ENCODE results near the gene C10orf143. TPM values are rescaled to one million over a fixed set of nuclear protein-coding genes. Genes with fewer than 3 reads are reported as not detected.

The C10orf143 gene
- total RNA-seq, 1 donor, result 2.5 TPM

DNA sequence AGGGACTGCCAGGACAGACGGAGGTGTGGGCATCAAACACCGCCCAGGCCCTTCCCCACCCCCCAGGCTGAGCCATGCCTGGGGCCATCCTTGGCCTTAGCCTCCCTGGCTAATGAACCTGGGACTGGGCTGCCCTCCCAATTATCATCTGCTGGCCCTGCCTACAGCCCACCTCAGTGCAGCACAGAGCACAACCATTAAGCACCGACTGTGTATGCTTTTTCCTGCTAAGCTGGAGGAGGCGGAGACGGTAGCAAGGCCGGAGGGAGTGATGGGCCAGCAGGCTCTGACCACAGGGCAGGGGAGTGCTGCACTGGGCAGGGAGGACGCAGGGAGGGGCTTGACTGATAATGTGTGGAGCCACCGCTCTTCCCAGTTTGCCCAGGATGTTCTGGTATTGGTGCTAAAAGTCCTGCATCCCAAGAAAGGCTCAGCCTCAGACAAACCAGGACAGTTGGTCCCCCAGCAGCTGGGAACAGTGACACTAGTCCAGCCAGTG lies 72.0 kb downstream of the C10orf143 start:
- TF ChIP-seq, protein P1, sequence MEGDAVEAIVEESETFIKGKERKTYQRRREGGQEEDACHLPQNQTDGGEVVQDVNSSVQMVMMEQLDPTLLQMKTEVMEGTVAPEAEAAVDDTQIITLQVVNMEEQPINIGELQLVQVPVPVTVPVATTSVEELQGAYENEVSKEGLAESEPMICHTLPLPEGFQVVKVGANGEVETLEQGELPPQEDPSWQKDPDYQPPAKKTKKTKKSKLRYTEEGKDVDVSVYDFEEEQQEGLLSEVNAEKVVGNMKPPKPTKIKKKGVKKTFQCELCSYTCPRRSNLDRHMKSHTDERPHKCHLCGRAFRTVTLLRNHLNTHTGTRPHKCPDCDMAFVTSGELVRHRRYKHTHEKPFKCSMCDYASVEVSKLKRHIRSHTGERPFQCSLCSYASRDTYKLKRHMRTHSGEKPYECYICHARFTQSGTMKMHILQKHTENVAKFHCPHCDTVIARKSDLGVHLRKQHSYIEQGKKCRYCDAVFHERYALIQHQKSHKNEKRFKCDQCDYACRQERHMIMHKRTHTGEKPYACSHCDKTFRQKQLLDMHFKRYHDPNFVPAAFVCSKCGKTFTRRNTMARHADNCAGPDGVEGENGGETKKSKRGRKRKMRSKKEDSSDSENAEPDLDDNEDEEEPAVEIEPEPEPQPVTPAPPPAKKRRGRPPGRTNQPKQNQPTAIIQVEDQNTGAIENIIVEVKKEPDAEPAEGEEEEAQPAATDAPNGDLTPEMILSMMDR (IDR thresholded peaks at IDR 0.05; ENCODE audit: extremely low read depth, low read depth, low read length), result no peak
- Histone ChIP-seq H3K4me2 (ENCODE audit: insufficient read depth, low read length) (no peak overlapping the region), H4K20me1 (ENCODE audit: insufficient read depth, low read length) (no peaks in the 10 kb centered on the region)

DNA sequence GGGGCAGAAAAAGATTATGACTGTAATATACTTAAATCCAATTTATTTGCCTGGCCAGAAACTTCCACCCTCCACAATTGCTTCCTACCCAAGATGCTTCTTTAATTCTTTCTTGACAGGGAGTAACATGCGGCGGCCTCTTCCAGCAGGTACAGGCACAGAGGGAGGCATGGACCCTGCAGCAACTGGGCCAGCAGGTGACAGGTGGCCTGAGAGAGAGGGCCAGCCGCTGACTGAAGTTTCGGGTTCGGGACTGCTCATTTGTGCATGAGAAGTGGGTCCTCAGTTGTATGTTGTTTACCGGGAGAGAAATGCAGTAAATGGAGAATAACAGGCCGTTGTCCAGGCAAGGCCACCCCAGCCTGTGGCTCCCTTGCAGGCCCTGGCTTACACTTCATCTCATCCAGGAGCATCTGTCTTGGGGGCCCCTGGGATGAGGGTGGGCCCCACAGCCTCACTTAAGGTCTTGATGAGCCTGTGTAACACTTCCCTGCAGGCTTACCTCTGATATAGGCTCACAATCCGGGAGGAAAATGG lies 72.5 kb downstream of the C10orf143 start:
- Histone ChIP-seq H4K20me1 (ENCODE audit: insufficient read depth, low read length) (no peaks in the 10 kb centered on the region), H3K27me3 (ENCODE audit: insufficient read depth, low read length) (no peaks in the 10 kb centered on the region), H3K4me3 (ENCODE audit: insufficient read depth, low read length) (no peak overlapping the region), H3K9me3 (ENCODE audit: low read depth, low read length) (no peaks in the 10 kb centered on the region), H2AFZ (ENCODE audit: low read length) (no peak overlapping the region), H3K4me2 (ENCODE audit: insufficient read depth, low read length) (no peak overlapping the region), H3K79me2 (ENCODE audit: insufficient read depth, low read length) (no peaks in the 10 kb centered on the region), H3K27ac (ENCODE audit: low read depth, low read length) (no peak overlapping the region), H3K36me3 (ENCODE audit: insufficient read depth, low read length) (no peaks in the 10 kb centered on the region), H3K4me1 (ENCODE audit: insufficient read depth, low read length) (no peaks in the 10 kb centered on the region)
- TF ChIP-seq, protein P1 (IDR thresholded peaks at IDR 0.05; ENCODE audit: extremely low read depth, low read depth, low read length), result no peak
- no peak for DNase-seq (ENCODE audit: insufficient read length, low spot score, missing footprints)

More for the DNA sequence above, 72.0 kb downstream of the C10orf143 start:
- H3K27ac ChIP-seq (ENCODE audit: low read depth, low read length), result no peak overlapping the region
- peaks cover 5% of the 10 kb centered on the region for H3K27me3 ChIP-seq (ENCODE audit: insufficient read depth, low read length)
- H3K9me3 ChIP-seq (ENCODE audit: low read depth, low read length), result no peaks in the 10 kb centered on the region
- H3K4me3 ChIP-seq (ENCODE audit: insufficient read depth, low read length), result no peak overlapping the region
- no peaks in the 10 kb centered on the region for H3K4me1 ChIP-seq (ENCODE audit: insufficient read depth, low read length)
- no peaks in the 10 kb centered on the region for H3K79me2 ChIP-seq (ENCODE audit: insufficient read depth, low read length)
- no peak overlapping the region for H2AFZ ChIP-seq (ENCODE audit: low read length)
- no peak for DNase-seq (ENCODE audit: insufficient read length, low spot score, missing footprints)
- no peaks in the 10 kb centered on the region for H3K36me3 ChIP-seq (ENCODE audit: insufficient read depth, low read length)

GRCh38 chr10:130037169-130037661 lies 73.4 kb downstream of the C10orf143 start:
- no peak overlapping the region for H3K27ac ChIP-seq (ENCODE audit: low read depth, low read length)
- no peaks in the 10 kb centered on the region for H3K79me2 ChIP-seq (ENCODE audit: insufficient read depth, low read length)
- DNase-seq (ENCODE audit: insufficient read length, low spot score, missing footprints), result no peak
- no peak overlapping the region for H3K4me3 ChIP-seq (ENCODE audit: insufficient read depth, low read length)
- no peaks in the 10 kb centered on the region for H4K20me1 ChIP-seq (ENCODE audit: insufficient read depth, low read length)
- H3K4me1 ChIP-seq (ENCODE audit: insufficient read depth, low read length), result no peaks in the 10 kb centered on the region
- no peak overlapping the region for H3K4me2 ChIP-seq (ENCODE audit: insufficient read depth, low read length)
- H3K9me3 ChIP-seq (ENCODE audit: low read depth, low read length), result no peaks in the 10 kb centered on the region
- H2AFZ ChIP-seq (ENCODE audit: low read length), result no peak overlapping the region
- TF ChIP-seq, protein P1 (IDR thresholded peaks at IDR 0.05; ENCODE audit: extremely low read depth, low read depth, low read length), result no peak
- H3K27me3 ChIP-seq (ENCODE audit: insufficient read depth, low read length), result no peaks in the 10 kb centered on the region
- no peaks in the 10 kb centered on the region for H3K36me3 ChIP-seq (ENCODE audit: insufficient read depth, low read length)

GRCh38 chr10:130036296-130037065 lies 74.1 kb downstream of the C10orf143 start:
- H3K9me3 ChIP-seq (ENCODE audit: low read depth, low read length), result no peaks in the 10 kb centered on the region
- no peaks in the 10 kb centered on the region for H3K4me1 ChIP-seq (ENCODE audit: insufficient read depth, low read length)
- no peaks in the 10 kb centered on the region for H3K36me3 ChIP-seq (ENCODE audit: insufficient read depth, low read length)
- H4K20me1 ChIP-seq (ENCODE audit: insufficient read depth, low read length), result no peaks in the 10 kb centered on the region
- no peak for DNase-seq (ENCODE audit: insufficient read length, low spot score, missing footprints)
- H3K27ac ChIP-seq (ENCODE audit: low read depth, low read length), result no peak overlapping the region
- H3K4me3 ChIP-seq (ENCODE audit: insufficient read depth, low read length), result no peak overlapping the region
- TF ChIP-seq, protein P1 (IDR thresholded peaks at IDR 0.05; ENCODE audit: extremely low read depth, low read depth, low read length), result no peak
- H2AFZ ChIP-seq (ENCODE audit: low read length), result no peak overlapping the region
- no peak overlapping the region for H3K4me2 ChIP-seq (ENCODE audit: insufficient read depth, low read length)
- no peaks in the 10 kb centered on the region for H3K79me2 ChIP-seq (ENCODE audit: insufficient read depth, low read length)
- H3K27me3 ChIP-seq (ENCODE audit: insufficient read depth, low read length), result no peaks in the 10 kb centered on the region
